GM20431 (cell line): Measurements from ENCODE around the gene RAB4B.
"Not testable (repeated sequence)": the region's sequence is repeated elsewhere in the genome, so short reads cannot be mapped to it uniquely, and the experiment has no call there.

Experiments
- in situ Hi-C: fragments of 300-500 bp; cut with MseI, MboI; formaldehyde crosslinking; loops from one replicate; pipeline ENCODE4 v1.15.0; 2020; ENCODE audit warnings: low sequenced_read_pairs; ENCODE audit not compliant: unreplicated experiment

Gene RAB4B

DNA sequence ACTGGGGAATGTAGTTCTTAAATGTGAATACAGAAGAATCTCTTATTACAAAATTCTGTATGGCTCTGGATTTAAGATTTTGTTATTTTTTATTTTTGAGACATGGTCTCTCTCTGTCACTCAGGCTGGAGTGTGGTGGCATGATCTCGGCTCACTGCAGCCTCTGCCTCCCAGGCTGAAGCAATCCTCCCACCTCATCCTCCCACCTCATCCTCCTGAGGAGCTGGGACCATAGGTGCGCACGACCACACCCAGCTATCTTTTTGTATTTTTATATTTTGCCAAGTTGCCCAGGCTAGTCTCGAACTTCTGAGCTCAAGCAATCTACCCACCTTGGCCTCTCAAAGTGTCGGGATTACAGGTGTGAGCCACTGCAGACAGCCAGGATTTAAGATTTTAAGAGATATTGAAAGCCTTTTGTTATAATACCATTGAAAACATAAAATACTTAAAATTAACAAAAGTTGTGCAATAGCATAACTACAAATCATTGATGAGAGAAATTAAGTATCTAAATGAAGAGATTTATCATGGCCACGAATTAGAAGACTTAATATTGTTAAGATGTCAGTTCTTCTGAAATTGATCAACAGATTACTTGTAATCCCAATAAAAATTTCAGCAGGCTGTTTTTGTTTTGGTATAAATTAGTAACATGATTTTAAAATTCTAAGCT is 58.8 kb downstream of the RAB4B start:
- in situ Hi-C loops = no loop called here

DNA sequence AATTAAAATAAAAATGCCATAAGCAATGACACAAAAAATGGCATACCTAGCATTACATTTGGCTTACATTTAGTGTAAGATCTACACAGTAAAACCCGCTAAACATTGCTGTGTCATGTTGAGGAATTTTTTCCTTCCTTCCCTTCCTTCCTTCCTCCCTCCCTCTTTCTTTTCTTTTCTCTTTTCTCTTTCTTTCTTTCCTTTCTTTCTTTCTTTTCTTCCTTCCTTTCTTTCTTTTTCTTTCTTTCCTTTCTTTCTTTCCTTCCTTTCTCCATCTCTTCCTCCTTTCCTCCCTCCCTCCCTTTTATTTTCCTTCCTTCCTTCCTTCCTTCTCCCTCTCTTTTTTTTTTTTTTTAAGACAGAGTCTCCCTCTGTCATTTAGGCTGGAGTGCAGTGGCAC is 60.4 kb downstream of the RAB4B start:
- in situ Hi-C loops = not testable (repeated sequence)

DNA sequence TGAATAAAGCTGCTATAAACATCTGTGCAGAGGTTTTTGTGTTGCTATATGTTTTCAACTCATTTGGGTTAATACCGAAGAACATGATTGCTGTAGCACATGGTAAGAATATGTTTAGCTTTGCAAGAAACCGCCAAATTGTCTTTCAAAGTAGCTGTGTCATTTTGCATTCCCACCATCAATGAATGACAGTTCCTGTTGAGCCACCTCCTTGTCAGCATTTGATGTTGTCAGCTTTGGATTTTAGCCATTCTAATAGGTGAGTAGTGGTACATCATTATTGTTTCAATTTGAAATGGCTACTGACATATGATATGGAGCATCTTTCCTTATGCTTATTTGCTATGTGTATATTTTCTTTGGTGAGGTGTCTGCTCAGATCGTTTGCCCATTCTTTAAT is 64.0 kb downstream of the RAB4B start:
- in situ Hi-C loops = not testable (repeated sequence)

DNA sequence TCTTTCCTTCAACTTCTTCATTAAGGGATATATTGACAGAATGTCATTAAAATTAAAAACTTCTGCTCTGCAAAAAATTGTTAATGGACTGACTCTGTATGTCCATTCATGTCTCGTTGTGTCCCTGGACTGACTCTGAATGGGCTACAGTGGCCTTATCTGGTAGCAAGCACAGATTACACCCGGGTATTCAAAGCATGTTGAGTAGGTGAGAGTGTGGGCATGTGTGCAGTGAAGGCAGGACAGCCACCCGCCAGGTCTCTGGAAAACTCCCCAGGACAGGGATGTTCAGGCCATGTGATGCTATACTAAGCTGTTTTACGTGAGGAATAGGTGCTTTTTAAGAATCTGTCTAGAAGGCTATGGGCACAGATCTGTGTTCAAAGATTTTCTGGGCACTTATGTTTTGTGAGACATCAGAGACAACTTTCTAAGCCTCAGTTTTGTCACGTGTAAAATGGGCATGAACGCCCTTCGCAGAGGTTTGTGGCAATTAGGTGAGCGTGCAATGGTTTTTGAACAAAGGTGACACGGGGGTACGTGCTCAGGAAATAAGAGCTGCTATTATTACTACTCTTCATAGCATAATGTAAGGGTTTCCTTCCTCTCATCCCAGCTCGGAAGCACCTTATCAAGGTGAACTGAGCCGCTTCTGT is 65.1 kb downstream of the RAB4B start:
- in situ Hi-C loops = not testable (repeated sequence)

DNA sequence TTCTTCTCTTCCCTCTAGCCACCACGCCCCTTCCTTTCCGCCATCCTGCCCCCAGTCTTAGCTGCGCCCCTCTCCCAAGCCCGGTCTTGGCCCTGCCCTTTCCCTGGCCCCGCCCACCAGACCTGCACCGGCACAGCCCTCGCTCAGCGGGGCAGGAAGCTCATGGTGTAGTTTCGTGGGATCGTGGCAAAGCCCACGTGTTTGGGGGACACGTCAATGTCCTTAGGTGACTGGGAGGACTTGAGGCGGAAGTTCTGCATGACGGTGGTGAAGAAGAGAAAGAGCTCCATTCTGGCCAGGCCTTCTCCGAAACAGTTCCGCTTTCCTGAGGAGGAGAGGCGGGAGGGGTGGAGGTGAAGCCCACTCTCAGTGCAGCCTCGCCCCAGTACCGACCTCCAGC is 65.6 kb downstream of the RAB4B start:
- in situ Hi-C loops = not testable (repeated sequence)
